Liver (tissue), 9 donors: ENCODE data around the gene SWAP70. TPM values are rescaled to one million over a fixed set of nuclear protein-coding genes. Genes with fewer than 3 reads are reported as not detected.

Experiments used
- DNase-seq: peaks from one replicate; pipeline ENCODE4 v3.0.0-alpha.2; 2017; ENCODE audit warnings: low spot score
- H3K27ac ChIP-seq, 2 donors: one replicate each; pipeline ENCODE4 v1.7.0; 2013; ENCODE audit warnings: inconsistent platforms in 2 of 2, low read length in 2 of 2, control low read depth in 1 of 2, low read depth in 1 of 2, mild to moderate bottlenecking in 1 of 2
- H3K27me3 ChIP-seq, 4 donors: one replicate each; pipeline versions ENCODE4 v1.6.1 to v1.7.0; 2013; ENCODE audit warnings: low read length in 3 of 4, inconsistent platforms in 1 of 4, mild to moderate bottlenecking in 1 of 4, moderate library complexity in 1 of 4; ENCODE audit not compliant: control insufficient read depth in 4 of 4, insufficient read depth in 4 of 4
- H3K36me3 ChIP-seq, 4 donors: one replicate each; pipeline versions ENCODE4 v1.6.1 to v1.7.0; 2013; ENCODE audit warnings: low read length in 3 of 4, mild to moderate bottlenecking in 3 of 4, low read depth in 1 of 4, moderate library complexity in 1 of 4; ENCODE audit not compliant: control insufficient read depth in 4 of 4, insufficient read depth in 3 of 4
- H3K4me1 ChIP-seq, 4 donors: one replicate each; pipeline versions ENCODE4 v1.6.1 to v1.7.0; 2013; ENCODE audit warnings: low read length in 3 of 4, mild to moderate bottlenecking in 3 of 4, moderate library complexity in 1 of 4; ENCODE audit not compliant: control insufficient read depth in 4 of 4, insufficient read depth in 4 of 4
- H3K4me3 ChIP-seq, 3 donors: one replicate each; pipeline versions ENCODE4 v1.6.1 to v1.7.0; 2013; ENCODE audit warnings: low read length in 3 of 3, control low read depth in 1 of 3, low read depth in 1 of 3, mild to moderate bottlenecking in 1 of 3
- H3K9ac ChIP-seq, 2 donors: one replicate each; pipeline ENCODE4 v1.7.0; 2013; ENCODE audit warnings: low read length in 2 of 2, mild to moderate bottlenecking in 2 of 2, moderate library complexity in 2 of 2, control low read depth in 1 of 2, low read depth in 1 of 2
- H3K9me3 ChIP-seq, 4 donors: one replicate each; pipeline versions ENCODE4 v1.6.1 to v1.7.0; 2013; ENCODE audit warnings: low read length in 3 of 4; ENCODE audit not compliant: control insufficient read depth in 4 of 4
- EGR1 ChIP-seq, 2 donors: IDR thresholded peaks; 2 replicates each; pipeline ENCODE4 v1.6.1; 2016 to 2018; ENCODE audit warnings: antibody characterized with exemption in 2 of 2, low read depth in 2 of 2
- FOXA1 ChIP-seq: IDR thresholded peaks from 2 replicates; pipeline ENCODE4 v1.6.1; 2016; ENCODE audit warnings: antibody characterized with exemption
- FOXA2 ChIP-seq: IDR thresholded peaks from 2 replicates; pipeline ENCODE4 v1.6.1; 2016; ENCODE audit warnings: antibody characterized with exemption
- GABPA ChIP-seq, 2 donors: IDR thresholded peaks in 1 of 2; conservative IDR thresholded peaks in 1 of 2; 2 replicates each; pipeline ENCODE4 v1.6.1; 2016; ENCODE audit warnings: antibody characterized with exemption in 2 of 2, mild to moderate bottlenecking in 1 of 2, moderate library complexity in 1 of 2
- HNF4A ChIP-seq, 2 donors: conservative IDR thresholded peaks; 2 replicates each; pipeline ENCODE4 v1.6.1; 2016; ENCODE audit warnings: antibody characterized with exemption in 2 of 2, mild to moderate bottlenecking in 2 of 2
- HNF4G ChIP-seq: IDR thresholded peaks from 2 replicates; pipeline ENCODE4 v1.6.1; 2016; ENCODE audit warnings: antibody characterized with exemption
- JUND ChIP-seq, 2 donors: IDR thresholded peaks; 2 replicates each; pipeline ENCODE4 v1.6.1; 2016; ENCODE audit warnings: antibody characterized with exemption in 2 of 2
- NR2F2 ChIP-seq: IDR thresholded peaks from 2 replicates; pipeline ENCODE4 v1.6.1; 2016; ENCODE audit warnings: antibody characterized with exemption
- RAD21 ChIP-seq, 2 donors: IDR thresholded peaks; 2 replicates each; pipeline ENCODE4 v1.6.1; 2016; ENCODE audit warnings: antibody characterized with exemption in 2 of 2, mild to moderate bottlenecking in 2 of 2
- RXRA ChIP-seq, 2 donors: IDR thresholded peaks; 2 replicates each; pipeline ENCODE4 v1.6.1; 2017 to 2018; ENCODE audit warnings: antibody characterized with exemption in 2 of 2, mild to moderate bottlenecking in 1 of 2
- SP1 ChIP-seq: IDR thresholded peaks from 2 replicates; pipeline ENCODE4 v1.6.1; 2018; ENCODE audit warnings: antibody characterized with exemption, mild to moderate bottlenecking
- TAF1 ChIP-seq: conservative IDR thresholded peaks from 2 replicates; pipeline ENCODE4 v1.6.1; 2016; ENCODE audit warnings: antibody characterized with exemption, mild to moderate bottlenecking
- YY1 ChIP-seq: IDR thresholded peaks from 2 replicates; pipeline ENCODE4 v1.6.1; 2016; ENCODE audit warnings: antibody characterized with exemption, mild to moderate bottlenecking
- WGBS: extraction: QIAGEN DNeasy Blood & Tissue Kit; methylation state at CpG from one replicate; pipeline ENCODE4 v1.1.7; 2013; 5-methylcytosine and 5-hydroxymethylcytosine counted together
- polyA plus RNA-seq, 2 donors: library from polyadenylated mRNA; stranded (reverse) in 1 of 2; unstranded in 1 of 2; fragments of 200-250 nt in 1 of 2; fragments of >200 nt in 1 of 2; fragmentation: Nextera tagmentation in 1 of 2; extraction: Ambion mirVana in 1 of 2; gene quantifications; one replicate each; pipeline versions ENCODE4 v1.2.1 to v1.2.3, GENCODE V29; 2013 to 2015
- total RNA-seq, 2 donors: library from RNA; depleted of rRNA; stranded (reverse); fragments of >200 nt; gene quantifications; one replicate each; pipeline ENCODE4 v1.2.3, GENCODE V29; 2014
- TF ChIP-seq, protein P1 (sequence below): IDR thresholded peaks from 2 replicates; pipeline ENCODE4 v1.6.1; 2016; ENCODE audit warnings: antibody characterized with exemption
- TF ChIP-seq, protein P2 (sequence below): fragments of 150-350 bp; IDR thresholded peaks from 2 replicates; pipeline ENCODE4 v1.5.1; 2017; ENCODE audit warnings: improper control_type of control experiment, low read depth, low read length; ENCODE audit not compliant: missing input control
- TF ChIP-seq, protein P3 (sequence below): IDR thresholded peaks from 2 replicates; pipeline ENCODE4 v1.6.1; 2016; ENCODE audit warnings: antibody characterized with exemption
- TF ChIP-seq, protein P4 (sequence below): IDR thresholded peaks from 2 replicates; pipeline ENCODE4 v1.6.1; 2016; ENCODE audit warnings: antibody characterized with exemption
- TF ChIP-seq, protein P5 (sequence below): IDR thresholded peaks from 2 replicates; pipeline ENCODE4 v1.6.1; 2016; ENCODE audit warnings: antibody characterized with exemption, mild to moderate bottlenecking
- donor health status: healthy.
- donor health status: healthy.
- donor health status: healthy.
- donor health status: healthy.
- donor health status: healthy.

SWAP70 gene
- total and polyA plus RNA-seq, 4 donors, result 4.0 to 8.4 (median 5.8) TPM

DNA sequence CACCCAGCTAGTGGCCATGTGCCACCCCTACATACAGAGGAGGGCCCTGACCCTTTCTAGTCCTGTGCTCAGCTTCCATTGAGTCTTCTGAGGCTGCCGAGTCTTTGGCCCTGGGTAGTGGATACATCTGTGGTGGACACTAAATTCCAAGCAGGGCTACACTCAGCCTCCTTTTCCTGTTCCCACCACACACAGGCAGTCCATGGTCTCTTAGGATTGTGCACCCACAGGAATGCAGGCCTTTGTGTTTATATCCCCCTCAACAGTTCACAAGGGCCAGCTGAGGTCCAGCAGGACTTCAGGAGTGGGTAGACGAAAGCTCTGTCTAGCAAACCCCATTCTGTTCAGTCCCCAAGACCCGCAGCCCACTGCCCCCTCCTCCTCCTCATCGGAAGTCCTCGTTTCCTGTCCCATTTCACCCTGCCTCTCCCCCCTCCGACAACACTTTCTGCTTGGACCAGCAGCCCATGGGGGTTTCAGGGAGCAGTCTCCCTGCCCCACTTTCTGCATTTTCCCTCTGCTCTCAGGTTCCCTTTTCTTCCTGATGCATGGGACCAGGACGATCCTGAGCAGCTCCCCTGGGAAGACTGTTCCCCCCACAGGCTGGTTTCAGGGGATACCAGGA is 91.8 kb downstream of the SWAP70 start:
- no peak overlapping the region for H3K9ac ChIP-seq
- no peaks in the 10 kb centered on the region for H3K27me3 ChIP-seq
- no peak for DNase-seq
- peaks cover 0 to 12% (median 6%) of the 10 kb centered on the region in 4 donors for H3K4me1 ChIP-seq
- no peaks in the 10 kb centered on the region for H3K36me3 ChIP-seq
- TF ChIP-seq HNF4G, result no peak
- TF ChIP-seq GABPA (IDR thresholded peaks at IDR 0.05 in 1 of 2, conservative IDR thresholded peaks at IDR 0.05 in 1 of 2), result no peak
- no peak for TF ChIP-seq TAF1
- TF ChIP-seq, protein P1, sequence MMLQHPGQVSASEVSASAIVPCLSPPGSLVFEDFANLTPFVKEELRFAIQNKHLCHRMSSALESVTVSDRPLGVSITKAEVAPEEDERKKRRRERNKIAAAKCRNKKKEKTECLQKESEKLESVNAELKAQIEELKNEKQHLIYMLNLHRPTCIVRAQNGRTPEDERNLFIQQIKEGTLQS, result no peak
- TF ChIP-seq HNF4A (conservative IDR thresholded peaks at IDR 0.05), result no peak
- H3K27ac ChIP-seq, result no peak overlapping the region
- H3K4me3 ChIP-seq, result no peak overlapping the region
- H3K9me3 ChIP-seq, result no peaks in the 10 kb centered on the region
- WGBS, result 67% methylated on average over 7 of the region's 7 CpGs

DNA sequence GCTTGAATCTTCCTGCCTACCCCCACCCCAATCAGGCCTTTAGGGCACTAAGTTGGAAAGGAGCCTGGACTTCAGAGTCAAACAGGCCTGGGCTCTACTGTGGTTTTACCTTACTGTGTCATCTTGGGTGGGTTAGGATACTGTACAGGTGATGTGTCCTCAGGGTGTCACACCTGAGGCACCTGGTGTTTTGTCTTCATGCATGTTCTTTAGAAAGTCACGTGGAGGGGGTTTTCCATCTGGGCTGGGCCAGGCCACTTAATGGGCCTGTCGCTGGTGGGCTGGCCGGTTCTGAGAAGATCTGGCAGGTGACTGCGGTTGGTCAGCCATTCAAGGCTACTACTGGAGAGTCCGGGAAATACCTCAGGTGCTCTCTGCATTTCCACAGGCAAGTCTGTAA is 92.6 kb downstream of the SWAP70 start:
- DNase-seq, result no peak
- Histone ChIP-seq H3K27me3 (no peaks in the 10 kb centered on the region), H3K27ac (no peak overlapping the region), H3K9me3 (no peaks in the 10 kb centered on the region), H3K4me1 (peaks cover 0 to 12% (median 6%) of the 10 kb centered on the region in 4 donors), H3K9ac (no peak overlapping the region), H3K36me3 (no peaks in the 10 kb centered on the region), H3K4me3 (no peak overlapping the region)
- WGBS, result 97% methylated on average over 5 of the region's 5 CpGs
- TF ChIP-seq, protein P2, sequence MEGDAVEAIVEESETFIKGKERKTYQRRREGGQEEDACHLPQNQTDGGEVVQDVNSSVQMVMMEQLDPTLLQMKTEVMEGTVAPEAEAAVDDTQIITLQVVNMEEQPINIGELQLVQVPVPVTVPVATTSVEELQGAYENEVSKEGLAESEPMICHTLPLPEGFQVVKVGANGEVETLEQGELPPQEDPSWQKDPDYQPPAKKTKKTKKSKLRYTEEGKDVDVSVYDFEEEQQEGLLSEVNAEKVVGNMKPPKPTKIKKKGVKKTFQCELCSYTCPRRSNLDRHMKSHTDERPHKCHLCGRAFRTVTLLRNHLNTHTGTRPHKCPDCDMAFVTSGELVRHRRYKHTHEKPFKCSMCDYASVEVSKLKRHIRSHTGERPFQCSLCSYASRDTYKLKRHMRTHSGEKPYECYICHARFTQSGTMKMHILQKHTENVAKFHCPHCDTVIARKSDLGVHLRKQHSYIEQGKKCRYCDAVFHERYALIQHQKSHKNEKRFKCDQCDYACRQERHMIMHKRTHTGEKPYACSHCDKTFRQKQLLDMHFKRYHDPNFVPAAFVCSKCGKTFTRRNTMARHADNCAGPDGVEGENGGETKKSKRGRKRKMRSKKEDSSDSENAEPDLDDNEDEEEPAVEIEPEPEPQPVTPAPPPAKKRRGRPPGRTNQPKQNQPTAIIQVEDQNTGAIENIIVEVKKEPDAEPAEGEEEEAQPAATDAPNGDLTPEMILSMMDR, result no peak
- TF ChIP-seq TAF1 (no peak), NR2F2 (no peak), GABPA (IDR thresholded peaks at IDR 0.05 in 1 of 2, conservative IDR thresholded peaks at IDR 0.05 in 1 of 2) (no peak), EGR1 (IDR thresholded peaks at IDR 0.05; ENCODE audit: low read depth in 2 of 2) (no peak), YY1 (no peak), RAD21 (IDR thresholded peaks at IDR 0.05) (no peak), JUND (IDR thresholded peaks at IDR 0.05) (no peak), HNF4G (no peak), FOXA1 (no peak), SP1 (no peak), HNF4A (conservative IDR thresholded peaks at IDR 0.05) (no peak), FOXA2 (no peak), RXRA (IDR thresholded peaks at IDR 0.05) (no peak)
- TF ChIP-seq, protein P3, sequence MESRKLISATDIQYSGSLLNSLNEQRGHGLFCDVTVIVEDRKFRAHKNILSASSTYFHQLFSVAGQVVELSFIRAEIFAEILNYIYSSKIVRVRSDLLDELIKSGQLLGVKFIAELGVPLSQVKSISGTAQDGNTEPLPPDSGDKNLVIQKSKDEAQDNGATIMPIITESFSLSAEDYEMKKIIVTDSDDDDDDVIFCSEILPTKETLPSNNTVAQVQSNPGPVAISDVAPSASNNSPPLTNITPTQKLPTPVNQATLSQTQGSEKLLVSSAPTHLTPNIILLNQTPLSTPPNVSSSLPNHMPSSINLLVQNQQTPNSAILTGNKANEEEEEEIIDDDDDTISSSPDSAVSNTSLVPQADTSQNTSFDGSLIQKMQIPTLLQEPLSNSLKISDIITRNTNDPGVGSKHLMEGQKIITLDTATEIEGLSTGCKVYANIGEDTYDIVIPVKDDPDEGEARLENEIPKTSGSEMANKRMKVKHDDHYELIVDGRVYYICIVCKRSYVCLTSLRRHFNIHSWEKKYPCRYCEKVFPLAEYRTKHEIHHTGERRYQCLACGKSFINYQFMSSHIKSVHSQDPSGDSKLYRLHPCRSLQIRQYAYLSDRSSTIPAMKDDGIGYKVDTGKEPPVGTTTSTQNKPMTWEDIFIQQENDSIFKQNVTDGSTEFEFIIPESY, result no peak
- TF ChIP-seq, protein P4, sequence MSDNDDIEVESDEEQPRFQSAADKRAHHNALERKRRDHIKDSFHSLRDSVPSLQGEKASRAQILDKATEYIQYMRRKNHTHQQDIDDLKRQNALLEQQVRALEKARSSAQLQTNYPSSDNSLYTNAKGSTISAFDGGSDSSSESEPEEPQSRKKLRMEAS, result no peak
- TF ChIP-seq, protein P1, result no peak
- TF ChIP-seq, protein P5, sequence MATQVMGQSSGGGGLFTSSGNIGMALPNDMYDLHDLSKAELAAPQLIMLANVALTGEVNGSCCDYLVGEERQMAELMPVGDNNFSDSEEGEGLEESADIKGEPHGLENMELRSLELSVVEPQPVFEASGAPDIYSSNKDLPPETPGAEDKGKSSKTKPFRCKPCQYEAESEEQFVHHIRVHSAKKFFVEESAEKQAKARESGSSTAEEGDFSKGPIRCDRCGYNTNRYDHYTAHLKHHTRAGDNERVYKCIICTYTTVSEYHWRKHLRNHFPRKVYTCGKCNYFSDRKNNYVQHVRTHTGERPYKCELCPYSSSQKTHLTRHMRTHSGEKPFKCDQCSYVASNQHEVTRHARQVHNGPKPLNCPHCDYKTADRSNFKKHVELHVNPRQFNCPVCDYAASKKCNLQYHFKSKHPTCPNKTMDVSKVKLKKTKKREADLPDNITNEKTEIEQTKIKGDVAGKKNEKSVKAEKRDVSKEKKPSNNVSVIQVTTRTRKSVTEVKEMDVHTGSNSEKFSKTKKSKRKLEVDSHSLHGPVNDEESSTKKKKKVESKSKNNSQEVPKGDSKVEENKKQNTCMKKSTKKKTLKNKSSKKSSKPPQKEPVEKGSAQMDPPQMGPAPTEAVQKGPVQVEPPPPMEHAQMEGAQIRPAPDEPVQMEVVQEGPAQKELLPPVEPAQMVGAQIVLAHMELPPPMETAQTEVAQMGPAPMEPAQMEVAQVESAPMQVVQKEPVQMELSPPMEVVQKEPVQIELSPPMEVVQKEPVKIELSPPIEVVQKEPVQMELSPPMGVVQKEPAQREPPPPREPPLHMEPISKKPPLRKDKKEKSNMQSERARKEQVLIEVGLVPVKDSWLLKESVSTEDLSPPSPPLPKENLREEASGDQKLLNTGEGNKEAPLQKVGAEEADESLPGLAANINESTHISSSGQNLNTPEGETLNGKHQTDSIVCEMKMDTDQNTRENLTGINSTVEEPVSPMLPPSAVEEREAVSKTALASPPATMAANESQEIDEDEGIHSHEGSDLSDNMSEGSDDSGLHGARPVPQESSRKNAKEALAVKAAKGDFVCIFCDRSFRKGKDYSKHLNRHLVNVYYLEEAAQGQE, result no peak
